ENCODE data around the gene TIAL1.
A peak's percentile ranks its signal among the peaks of the same experiment; 100 is the strongest.

TIAL1 gene

GRCh38 chr10:119611433-119611832 is 14.7 kb upstream of the TIAL1 start:
- TF ChIP-seq, protein P1, sequence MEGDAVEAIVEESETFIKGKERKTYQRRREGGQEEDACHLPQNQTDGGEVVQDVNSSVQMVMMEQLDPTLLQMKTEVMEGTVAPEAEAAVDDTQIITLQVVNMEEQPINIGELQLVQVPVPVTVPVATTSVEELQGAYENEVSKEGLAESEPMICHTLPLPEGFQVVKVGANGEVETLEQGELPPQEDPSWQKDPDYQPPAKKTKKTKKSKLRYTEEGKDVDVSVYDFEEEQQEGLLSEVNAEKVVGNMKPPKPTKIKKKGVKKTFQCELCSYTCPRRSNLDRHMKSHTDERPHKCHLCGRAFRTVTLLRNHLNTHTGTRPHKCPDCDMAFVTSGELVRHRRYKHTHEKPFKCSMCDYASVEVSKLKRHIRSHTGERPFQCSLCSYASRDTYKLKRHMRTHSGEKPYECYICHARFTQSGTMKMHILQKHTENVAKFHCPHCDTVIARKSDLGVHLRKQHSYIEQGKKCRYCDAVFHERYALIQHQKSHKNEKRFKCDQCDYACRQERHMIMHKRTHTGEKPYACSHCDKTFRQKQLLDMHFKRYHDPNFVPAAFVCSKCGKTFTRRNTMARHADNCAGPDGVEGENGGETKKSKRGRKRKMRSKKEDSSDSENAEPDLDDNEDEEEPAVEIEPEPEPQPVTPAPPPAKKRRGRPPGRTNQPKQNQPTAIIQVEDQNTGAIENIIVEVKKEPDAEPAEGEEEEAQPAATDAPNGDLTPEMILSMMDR (IDR thresholded peaks at IDR 0.05; ENCODE audit: low read depth, low read length) = no peak
- no peak overlapping the region for H3K4me3 ChIP-seq (ENCODE audit: low read depth, low read length)

DNA sequence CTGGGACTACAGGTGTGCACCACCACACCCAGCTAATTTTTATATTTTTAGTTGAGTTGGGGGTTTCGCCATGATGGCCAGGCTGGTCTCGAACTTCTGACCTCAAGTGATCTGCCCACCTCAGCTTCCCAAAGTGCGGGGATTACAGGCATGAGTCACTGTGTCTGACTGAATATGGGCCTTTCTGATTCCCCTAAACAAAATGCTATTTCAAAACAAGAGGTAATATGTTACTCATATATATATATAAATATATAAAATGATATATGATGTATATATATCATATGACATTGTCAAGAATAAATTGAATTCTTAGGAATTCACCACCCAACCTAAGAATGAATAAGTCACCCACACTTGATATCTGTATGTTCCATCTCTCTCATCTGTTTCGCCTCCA is 12.8 kb upstream of the TIAL1 start:
- TF ChIP-seq, protein P1 (IDR thresholded peaks at IDR 0.05; ENCODE audit: low read depth, low read length) = no peak

GRCh38 chr10:119608316-119609155 is 11.8 kb upstream of the TIAL1 start:
- TF ChIP-seq, protein P1 (IDR thresholded peaks at IDR 0.05; ENCODE audit: low read depth, low read length) = peak; percentile 64
- H3K4me3 ChIP-seq (ENCODE audit: low read depth, low read length) = no peak overlapping the region

More for the DNA sequence above, 12.8 kb upstream of the TIAL1 start:
- no peak overlapping the region for H3K4me3 ChIP-seq (ENCODE audit: low read depth, low read length)

DNA sequence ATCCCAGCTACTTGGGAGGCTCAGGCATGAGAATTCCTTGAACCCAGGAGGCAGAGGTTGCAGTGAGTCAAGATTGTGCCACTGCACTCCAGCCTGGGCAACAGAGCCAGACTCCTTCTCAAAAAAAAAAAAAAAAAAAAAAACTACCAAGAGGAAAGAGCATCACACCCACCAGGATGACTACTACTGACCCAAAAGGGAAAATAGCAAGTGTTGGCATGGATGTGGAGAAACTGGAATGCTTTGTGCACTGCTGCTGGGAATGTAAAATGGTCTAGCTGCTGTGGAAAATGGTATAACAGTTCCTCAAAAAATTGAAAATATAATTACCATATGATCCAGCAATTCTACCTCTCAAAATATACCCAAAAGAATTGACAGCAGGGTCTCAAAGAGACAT is 7.7 kb upstream of the TIAL1 start:
- no peak overlapping the region for H3K4me3 ChIP-seq (ENCODE audit: low read depth, low read length)
- TF ChIP-seq, protein P1 (IDR thresholded peaks at IDR 0.05; ENCODE audit: low read depth, low read length) = no peak

DNA sequence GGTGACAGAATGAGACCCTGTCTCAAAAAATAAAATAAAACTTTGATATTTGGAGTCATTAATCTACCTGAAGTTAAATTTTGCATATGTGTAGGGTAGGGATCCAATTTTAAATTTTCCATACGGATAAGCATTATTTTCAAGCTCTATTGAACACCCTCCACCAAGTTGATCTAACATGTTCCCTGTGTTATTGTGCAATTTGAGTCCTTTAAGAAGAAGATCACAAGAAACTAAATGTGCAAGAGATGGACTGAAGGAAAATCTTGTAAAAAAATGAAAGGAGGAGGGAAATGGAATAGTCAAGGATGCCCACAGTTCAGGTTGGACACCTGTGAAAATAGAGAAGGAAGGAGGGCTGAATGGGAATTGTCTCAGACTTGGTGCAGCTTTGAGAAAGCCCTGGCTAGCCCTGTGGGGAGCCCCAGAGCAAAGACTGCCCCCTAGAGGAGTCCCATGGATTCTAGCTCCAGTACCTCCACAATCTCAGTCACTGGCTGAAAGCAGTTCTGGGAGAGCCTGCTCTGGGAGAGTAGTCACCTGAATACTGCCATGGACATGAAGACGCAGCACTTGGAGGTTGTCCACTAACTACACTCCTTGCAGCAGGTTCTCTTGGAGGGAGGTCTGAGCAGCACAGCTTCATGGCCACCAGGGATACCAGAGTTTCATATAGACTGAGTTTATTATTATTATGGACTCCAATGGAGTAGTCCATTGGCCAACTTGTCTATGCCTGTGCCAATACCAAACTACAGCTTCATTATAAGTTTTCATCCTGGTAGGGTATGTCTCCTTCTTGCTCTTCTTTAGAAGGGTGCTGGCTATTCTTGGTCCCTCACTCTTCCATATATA is 5.7 kb upstream of the TIAL1 start:
- TF ChIP-seq, protein P1 (IDR thresholded peaks at IDR 0.05; ENCODE audit: low read depth, low read length) = peak; percentile 73

GRCh38 chr10:119598397-119598796 is 1.6 kb upstream of the TIAL1 start:
- H3K4me3 ChIP-seq (ENCODE audit: low read depth, low read length) = no peak overlapping the region

More for the DNA sequence above, 5.7 kb upstream of the TIAL1 start:
- no peak overlapping the region for H3K4me3 ChIP-seq (ENCODE audit: low read depth, low read length)

More at GRCh38 chr10:119598397-119598796, 1.6 kb upstream of the TIAL1 start:
- TF ChIP-seq, protein P1 (IDR thresholded peaks at IDR 0.05; ENCODE audit: low read depth, low read length) = no peak

Data from WI38 (cell line).